Chondrocyte (in vitro differentiated cells): Measurements from ENCODE around the gene CPSF7. TPM values are rescaled to one million over a fixed set of nuclear protein-coding genes. Genes with fewer than 3 reads are reported as not detected.
A peak's percentile ranks its signal among the peaks of the same experiment; 100 is the strongest.

Experiments
- DNase-seq: peaks from one replicate; pipeline ENCODE4 v3.0.0; 2021; ENCODE audit warnings: mixed read lengths, low spot score
- H3K27ac Mint-ChIP-seq: one replicate; pipeline ENCODE4 v1.8.0; 2021; ENCODE audit warnings: mild to moderate bottlenecking, moderate library complexity, mixed read lengths; ENCODE audit not compliant: unreplicated experiment
- H3K27me3 Mint-ChIP-seq: 2 replicates; pipeline ENCODE4 v1.8.0; 2021; ENCODE audit warnings: low read depth, mixed read lengths
- H3K36me3 Mint-ChIP-seq: 2 replicates; pipeline ENCODE4 v1.8.0; 2021; ENCODE audit warnings: low read depth, mixed read lengths
- H3K4me1 Mint-ChIP-seq: 2 replicates; pipeline ENCODE4 v1.8.0; 2021; ENCODE audit warnings: low read depth, mild to moderate bottlenecking, mixed read lengths
- H3K4me3 Mint-ChIP-seq: one replicate; pipeline ENCODE4 v1.8.0; 2021; ENCODE audit warnings: mild to moderate bottlenecking, moderate library complexity, mixed read lengths; ENCODE audit not compliant: unreplicated experiment
- H3K9me3 Mint-ChIP-seq: 2 replicates; pipeline ENCODE4 v1.8.0; 2021; ENCODE audit warnings: low read depth, mixed read lengths
- total RNA-seq: library from RNA; stranded (reverse); gene quantifications from 3 replicates; pipeline ENCODE4 v1.2.1, GENCODE V29; 2021
- TF ChIP-seq, protein P1 (sequence below): fragments of 200-600 bp; sonication (generic); IDR thresholded peaks from 2 replicates; pipeline ENCODE4 v1.5.0; 2021; ENCODE audit warnings: antibody characterized with exemption, mild to moderate bottlenecking, moderate library complexity

CPSF7 gene
- total RNA-seq, 1 donor from 2014 or later = 61.2 TPM

DNA sequence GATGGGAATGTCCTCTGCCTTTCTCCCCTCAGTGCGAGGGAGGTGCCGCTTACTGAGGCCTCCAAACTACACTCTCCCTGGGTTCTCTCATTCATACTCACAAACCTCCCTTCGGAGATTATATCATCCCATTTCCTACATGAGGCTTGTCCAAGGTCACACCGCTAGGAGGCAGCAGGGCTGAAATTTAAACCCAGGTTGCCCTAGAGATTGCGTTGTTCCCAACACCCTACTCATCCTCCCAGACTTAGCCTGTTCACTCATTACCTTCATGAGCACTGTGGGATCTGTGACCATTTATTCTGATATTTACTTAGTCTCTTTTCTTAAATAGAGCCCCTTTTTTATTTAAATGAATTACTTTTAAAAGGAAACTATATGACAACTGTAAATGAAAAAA is 31.2 kb upstream of the CPSF7 start:
- no peak overlapping the region for H3K27ac Mint-ChIP-seq

DNA sequence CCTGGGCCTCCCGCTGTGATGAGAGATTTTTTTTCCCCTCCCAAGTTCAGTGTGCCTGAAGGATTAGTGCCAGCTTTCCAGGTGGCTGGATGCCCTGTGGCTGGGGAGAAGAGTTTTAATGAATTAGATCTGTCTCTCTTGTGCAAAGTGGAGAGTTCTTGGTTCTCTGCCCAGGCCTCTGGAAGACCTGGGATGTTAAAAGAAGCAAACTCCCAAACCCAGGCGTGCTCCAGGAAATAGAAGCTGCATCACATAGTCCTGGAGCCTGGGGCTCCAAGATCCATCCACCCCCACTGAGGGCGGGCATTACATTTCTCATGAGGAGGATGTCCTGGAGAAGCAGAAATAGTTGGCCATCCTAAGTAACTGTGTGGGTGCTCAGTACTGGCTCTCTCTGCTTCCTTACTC is 30.7 kb upstream of the CPSF7 start:
- Mint-ChIP-seq H3K27me3 (no peaks in the 10 kb centered on the region), H3K27ac (no peak overlapping the region), H3K9me3 (no peaks in the 10 kb centered on the region), H3K4me1 (peaks cover 8% of the 10 kb centered on the region), H3K4me3 (no peak overlapping the region), H3K36me3 (peaks cover 6% of the 10 kb centered on the region)
- DNase-seq = no peak
- TF ChIP-seq, protein P1, sequence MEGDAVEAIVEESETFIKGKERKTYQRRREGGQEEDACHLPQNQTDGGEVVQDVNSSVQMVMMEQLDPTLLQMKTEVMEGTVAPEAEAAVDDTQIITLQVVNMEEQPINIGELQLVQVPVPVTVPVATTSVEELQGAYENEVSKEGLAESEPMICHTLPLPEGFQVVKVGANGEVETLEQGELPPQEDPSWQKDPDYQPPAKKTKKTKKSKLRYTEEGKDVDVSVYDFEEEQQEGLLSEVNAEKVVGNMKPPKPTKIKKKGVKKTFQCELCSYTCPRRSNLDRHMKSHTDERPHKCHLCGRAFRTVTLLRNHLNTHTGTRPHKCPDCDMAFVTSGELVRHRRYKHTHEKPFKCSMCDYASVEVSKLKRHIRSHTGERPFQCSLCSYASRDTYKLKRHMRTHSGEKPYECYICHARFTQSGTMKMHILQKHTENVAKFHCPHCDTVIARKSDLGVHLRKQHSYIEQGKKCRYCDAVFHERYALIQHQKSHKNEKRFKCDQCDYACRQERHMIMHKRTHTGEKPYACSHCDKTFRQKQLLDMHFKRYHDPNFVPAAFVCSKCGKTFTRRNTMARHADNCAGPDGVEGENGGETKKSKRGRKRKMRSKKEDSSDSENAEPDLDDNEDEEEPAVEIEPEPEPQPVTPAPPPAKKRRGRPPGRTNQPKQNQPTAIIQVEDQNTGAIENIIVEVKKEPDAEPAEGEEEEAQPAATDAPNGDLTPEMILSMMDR = no peak

More for the DNA sequence above, 31.2 kb upstream of the CPSF7 start:
- peaks cover 3% of the 10 kb centered on the region for H3K36me3 Mint-ChIP-seq
- DNase-seq = no peak
- TF ChIP-seq, protein P1 = peak; percentile 22
- peaks cover 8% of the 10 kb centered on the region for H3K4me1 Mint-ChIP-seq
- H3K27me3 Mint-ChIP-seq = no peaks in the 10 kb centered on the region
- no peaks in the 10 kb centered on the region for H3K9me3 Mint-ChIP-seq
- no peak overlapping the region for H3K4me3 Mint-ChIP-seq

DNA sequence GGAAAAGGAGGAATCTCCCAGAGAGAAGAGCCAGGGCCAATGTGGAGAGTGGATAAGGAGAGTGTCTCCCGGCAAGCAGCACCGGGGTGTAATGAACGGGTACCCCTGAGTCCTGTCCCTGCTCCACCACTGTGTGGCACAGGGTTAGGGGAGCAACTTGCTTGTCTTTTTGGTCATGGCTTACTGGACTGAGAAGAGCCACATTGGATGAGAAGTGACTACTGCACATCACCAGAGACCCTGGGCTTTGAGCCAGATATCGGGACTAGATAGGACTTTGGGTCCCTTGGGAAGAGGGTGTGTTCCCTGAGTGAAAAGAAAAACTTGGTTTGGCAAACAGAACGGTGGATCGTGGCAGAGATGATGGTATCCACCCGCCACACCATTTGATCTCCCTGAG is 24.7 kb upstream of the CPSF7 start:
- H3K27ac Mint-ChIP-seq = peak overlapping the region; percentile 12
- TF ChIP-seq, protein P1 = no peak
- H3K9me3 Mint-ChIP-seq = no peaks in the 10 kb centered on the region
- H3K36me3 Mint-ChIP-seq = peaks cover 17% of the 10 kb centered on the region
- no peaks in the 10 kb centered on the region for H3K27me3 Mint-ChIP-seq
- no peak for DNase-seq
- no peak overlapping the region for H3K4me3 Mint-ChIP-seq
- no peaks in the 10 kb centered on the region for H3K4me1 Mint-ChIP-seq

DNA sequence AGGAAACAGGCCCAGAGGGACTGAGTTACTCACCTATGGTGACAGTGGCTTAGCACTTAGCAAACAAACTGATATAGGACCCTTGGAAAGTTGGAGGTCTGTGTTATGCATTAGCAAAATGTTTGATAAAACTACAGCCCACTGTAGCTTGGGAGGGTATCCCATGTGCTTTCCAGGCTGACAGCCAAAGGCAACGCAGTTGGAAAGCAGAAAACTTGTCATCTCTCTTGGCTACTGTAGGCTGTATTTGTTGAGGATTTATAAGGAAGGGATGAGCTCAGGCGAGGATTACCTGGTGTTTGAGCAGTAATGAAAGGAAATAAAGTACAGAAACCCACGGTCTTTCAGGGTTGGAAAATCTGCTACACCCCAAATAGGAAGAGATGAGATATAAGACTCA is 23.9 kb upstream of the CPSF7 start:
- TF ChIP-seq, protein P1 = no peak
- Mint-ChIP-seq H3K27me3 (no peaks in the 10 kb centered on the region), H3K27ac (no peak overlapping the region), H3K9me3 (no peaks in the 10 kb centered on the region), H3K36me3 (peaks cover 19% of the 10 kb centered on the region), H3K4me1 (no peaks in the 10 kb centered on the region), H3K4me3 (no peak overlapping the region)
- DNase-seq = no peak

DNA sequence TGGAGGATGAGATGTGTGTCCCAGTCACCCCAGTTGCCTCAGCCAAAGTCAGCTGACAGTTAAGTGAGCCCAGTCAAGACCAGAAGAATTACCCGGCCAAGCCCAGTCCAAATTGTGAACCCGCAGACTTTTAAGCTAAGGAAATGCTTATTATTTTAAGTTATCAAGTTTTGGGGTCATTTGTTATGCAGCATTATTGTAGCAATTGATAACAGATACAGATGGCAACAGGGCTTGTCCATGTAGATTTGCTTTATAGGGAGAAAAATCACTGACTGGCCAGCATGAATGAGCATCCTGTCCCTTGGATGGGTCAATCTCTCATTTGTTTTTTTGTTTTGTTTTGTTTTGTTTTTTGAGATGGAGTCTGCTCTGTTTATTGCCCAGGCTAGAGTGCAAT is 23.1 kb upstream of the CPSF7 start:
- no peaks in the 10 kb centered on the region for H3K27me3 Mint-ChIP-seq
- H3K4me1 Mint-ChIP-seq = no peaks in the 10 kb centered on the region
- no peak overlapping the region for H3K4me3 Mint-ChIP-seq
- H3K36me3 Mint-ChIP-seq = peaks cover 20% of the 10 kb centered on the region
- peak overlapping the region; percentile 36 for H3K27ac Mint-ChIP-seq
- DNase-seq = no peak
- no peaks in the 10 kb centered on the region for H3K9me3 Mint-ChIP-seq
- TF ChIP-seq, protein P1 = no peak
